HG03108 (cell line): ENCODE data around the gene SOX5.
"Not testable (repeated sequence)": the region's sequence is repeated elsewhere in the genome, so short reads cannot be mapped to it uniquely, and the experiment has no call there.

Experiments used
- ATAC-seq: cut with Tn5 transposase; IDR thresholded peaks from one replicate; pipeline ENCODE4 v1.9.1; 2021; ENCODE audit warnings: moderate library complexity; ENCODE audit not compliant: unreplicated experiment

The SOX5 gene

DNA sequence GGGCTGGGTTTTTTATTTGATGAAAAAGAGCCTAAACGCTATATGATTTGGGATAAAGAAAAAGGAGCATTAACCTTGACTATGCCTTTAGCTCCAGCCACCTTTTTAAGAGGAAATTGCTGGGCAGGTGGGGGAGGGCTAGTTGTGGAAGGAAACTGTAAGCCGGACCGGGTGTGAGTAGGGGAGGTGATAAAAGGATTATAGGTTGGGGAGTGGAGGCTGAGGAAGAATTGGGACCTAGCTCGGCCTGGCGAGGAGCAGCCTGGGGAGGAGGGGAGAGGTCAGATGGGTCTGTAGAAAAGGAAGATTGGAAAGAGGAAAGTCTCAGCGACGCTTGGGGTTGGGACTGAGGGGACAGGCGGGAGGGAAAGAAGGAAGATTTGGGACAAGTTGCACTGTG is 439.6 kb downstream of the SOX5 start:
- not testable (repeated sequence) for ATAC-seq

DNA sequence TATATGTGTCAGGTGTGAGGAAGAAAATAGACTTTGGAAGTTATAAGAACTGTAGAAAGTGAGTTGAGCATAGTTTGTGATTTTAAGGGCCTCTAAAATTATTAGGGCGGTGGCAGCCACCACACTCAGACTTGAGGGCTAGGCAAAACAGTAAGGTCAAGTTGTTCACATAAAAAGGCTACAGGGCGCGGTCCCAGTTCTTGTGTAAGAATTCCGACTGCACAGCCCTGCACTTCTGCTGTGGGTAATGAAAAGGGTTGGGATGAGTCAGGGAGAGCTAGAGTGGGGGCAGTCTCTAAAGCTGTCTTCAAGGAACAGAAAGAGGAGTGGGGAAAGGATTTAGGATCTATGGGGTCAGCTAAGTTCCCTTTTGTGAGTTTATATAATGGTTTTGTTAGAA is 441.7 kb downstream of the SOX5 start:
- not testable (repeated sequence) for ATAC-seq

DNA sequence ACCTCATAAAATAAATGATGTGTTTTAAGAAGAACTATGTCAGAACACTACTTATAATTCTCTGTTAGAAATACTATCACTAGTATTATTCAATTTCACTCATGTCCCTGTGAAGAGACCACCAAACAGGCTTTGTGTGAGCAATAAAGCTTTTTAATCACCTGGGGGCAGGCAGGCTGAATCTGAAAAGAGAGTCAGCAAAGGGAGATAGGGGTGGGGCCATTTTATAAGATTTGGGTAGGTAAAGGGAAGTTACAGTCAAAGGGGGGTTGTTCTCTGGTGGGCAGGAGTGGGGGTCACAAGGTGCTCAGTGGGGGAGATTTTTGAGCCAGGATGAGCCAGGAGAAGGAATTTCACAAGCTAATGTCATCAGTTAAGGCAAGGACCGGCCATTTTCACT is 443.7 kb downstream of the SOX5 start:
- not testable (repeated sequence) for ATAC-seq

DNA sequence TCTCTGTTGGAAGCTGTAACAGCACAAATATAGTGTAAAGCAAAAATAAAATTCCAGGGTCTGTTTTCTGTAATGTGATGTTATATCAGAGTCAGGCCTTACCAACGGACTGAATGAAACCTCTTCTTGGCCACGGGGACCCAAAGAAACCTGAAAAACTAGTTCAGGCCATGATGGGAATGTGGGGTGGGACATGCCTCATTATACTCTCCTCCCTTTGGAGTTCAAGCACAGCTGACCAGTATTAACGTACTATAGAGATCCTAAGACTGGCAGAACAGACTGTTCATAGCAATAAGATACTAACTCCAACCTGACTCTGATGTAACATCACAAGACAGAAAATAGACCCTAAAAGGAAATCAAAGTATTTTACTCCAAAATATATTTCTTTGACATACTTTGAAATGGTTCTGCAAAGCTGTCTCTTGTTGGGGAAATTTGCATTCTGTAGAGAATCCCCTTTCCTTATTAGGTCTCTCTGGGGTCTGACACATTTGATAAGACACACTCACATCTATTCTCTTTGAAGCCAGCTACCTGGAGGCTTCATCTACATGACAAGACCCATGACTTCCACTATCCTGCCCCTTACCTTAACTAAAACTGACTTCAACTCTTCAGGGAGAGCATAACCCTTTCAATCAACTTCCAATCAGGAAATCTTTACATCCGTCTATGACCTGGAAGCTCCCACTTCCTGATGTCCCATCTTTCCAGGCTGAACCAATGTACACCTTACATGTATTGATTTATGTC is 444.6 kb downstream of the SOX5 start:
- no peak for ATAC-seq

DNA sequence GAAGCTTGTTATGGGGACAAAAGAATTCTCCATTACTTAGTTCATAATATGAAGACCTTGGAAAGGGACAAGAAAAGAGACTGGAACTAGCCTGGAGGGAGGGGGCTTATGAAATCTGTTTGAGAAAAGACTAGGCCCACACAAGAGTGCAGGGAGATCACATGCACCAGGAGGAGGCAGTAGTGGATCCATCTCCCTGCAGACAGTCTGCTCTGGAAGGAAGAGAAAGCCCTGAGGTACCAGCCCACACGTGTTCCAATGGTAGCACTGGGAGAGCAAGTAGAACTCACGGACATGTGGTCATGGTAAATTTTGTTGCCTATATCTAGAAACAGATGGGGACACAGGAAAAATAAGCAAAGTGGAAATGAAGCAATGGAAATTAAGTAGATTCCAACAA is 445.4 kb downstream of the SOX5 start:
- ATAC-seq = no peak

DNA sequence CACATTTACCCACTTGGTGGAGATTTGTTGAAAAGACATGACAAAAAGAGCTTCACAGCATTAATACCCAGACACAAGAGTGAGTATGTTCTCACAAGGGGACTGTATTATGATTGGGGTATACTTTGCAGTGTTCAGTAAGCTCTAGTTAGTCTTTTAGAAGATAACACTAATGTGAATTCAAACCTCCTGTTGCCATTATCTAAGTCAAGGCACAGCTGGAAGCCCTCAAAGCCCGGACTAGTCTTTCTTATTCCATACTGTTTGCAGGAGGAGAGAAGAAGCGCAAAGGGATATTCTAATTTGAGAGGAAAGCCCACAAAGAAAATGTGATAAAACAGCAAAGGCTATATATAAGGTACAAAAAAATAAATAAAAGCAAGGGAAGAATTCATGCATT is 445.9 kb downstream of the SOX5 start:
- no peak for ATAC-seq

DNA sequence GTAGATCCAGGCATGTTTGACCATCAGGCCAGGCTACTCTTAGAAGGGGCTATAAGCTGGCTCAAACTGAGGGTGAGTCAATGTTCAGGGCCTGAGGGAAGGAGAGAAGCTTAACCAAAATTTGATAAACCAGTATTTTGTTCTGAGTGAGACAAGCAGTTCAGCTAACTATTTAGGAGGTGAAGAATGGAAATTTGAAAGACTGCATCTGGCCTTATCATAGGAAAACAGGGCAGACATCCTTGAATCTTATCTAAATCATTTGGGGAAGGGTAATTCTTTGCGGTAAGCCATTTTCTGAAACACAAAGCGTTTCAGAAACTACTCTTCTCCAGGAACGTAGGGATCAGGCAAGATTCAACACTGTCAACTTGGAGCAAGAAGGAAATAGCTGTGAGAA is 447.2 kb downstream of the SOX5 start:
- no peak for ATAC-seq

DNA sequence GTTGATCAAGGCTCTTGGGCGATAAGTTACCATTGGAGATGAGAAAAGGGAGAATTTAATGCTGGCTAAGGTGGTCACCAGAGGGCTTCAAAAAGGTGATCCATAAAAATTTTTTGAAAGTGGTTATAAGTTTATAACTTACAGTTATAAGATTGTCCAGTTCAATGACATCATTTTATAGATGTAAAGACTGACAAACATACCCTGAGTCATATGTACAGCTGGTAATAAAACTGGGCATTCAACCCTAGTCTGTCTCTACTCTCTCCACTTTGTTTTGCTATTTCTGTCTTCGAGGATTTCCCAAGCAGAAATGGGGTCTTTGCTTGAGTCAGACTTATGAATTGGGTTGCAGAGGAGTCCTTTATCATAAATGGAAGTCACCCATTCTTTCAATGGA is 454.0 kb downstream of the SOX5 start:
- no peak for ATAC-seq

DNA sequence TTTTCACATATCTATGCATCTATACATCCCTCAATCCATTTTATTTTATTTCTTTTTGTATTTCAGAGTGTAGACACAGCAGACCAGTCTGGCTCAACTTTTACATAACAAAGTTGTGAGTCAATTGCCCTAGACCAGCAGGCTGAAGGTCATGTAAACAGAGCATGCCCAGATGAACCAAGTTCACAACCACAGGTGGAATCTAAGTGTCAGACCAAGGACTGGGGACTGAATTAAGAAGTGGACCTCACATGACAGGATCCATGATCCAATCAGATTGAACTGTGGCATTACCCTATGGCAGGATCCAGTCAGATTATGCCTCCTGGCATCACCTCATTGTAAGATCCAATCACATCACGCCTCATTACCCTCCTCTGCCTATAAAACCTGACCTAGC is 455.8 kb downstream of the SOX5 start:
- no peak for ATAC-seq

DNA sequence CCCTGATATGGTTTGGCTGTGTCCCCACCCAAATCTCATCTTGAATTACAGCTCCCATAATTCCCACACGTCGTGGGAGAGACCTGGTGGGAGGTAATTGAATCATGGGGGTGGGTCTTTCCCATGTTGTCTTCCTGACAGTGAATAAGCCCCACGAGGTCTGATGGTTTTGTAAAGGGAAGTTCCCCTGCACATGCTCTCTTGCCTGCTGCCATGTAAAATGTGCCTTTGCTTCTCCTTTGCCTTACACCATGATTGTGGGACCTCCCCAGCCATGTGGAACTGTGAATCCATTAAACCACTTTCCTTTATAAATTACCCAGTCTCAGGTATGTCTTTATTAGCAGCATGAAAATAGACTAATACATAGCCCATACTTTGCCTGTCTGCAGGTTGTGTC is 458.4 kb downstream of the SOX5 start:
- ATAC-seq = not testable (repeated sequence)

DNA sequence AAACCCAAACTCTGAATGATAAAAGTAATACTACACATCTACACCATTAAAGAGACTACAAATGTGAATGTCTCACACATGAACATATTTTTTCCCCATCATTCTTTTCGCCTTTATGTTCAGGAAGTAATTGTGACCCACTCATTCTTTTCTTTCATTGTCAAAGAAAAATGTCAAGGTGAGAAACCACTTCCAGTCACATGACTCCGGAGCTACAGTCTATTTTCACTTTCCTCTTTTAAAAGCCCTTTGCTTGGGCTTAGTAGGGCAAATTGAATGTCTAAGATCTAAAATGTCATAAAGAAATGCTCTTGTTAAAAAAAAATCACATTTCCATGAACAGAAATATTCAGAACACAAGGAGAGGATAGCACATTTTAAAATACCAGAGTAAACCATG is 461.3 kb downstream of the SOX5 start:
- no peak for ATAC-seq

DNA sequence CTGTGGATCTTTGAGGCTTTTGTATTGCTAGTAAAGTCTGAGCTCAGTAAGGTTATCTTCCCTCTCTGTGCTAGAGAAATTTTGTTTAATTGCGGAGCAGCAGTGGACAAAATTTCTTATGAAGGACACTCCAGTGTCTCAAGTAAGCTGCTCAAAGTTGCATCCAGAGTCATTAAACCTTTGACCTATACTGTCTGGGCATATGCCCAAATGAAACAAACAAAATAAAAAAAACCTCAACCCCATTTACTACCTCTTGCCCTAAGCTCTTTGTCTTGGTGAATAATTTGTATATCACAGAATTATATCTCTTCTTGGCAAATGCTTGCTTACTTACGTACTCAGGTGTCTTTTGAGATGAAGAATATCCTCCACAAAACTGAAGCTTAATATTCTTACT is 465.2 kb downstream of the SOX5 start:
- ATAC-seq = no peak

DNA sequence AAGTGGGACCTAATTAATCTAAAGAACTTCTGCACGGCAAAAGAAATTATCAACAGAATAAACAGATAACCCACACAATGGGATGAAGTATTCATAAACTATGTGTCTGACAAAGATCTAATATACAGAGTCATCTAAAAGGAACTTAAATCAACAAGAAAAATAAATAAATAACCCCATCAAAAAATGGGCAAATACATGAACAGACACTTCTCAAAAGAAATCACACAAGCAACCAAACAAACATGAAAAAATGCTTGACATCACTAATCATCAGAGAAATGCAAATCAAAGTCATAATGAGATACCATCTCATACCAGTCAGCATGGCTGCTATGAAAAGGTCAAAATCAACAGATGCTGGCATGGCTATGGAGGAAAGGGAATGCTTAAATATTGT is 466.9 kb downstream of the SOX5 start:
- no peak for ATAC-seq
